Endodermal cell (in vitro differentiated cells): ENCODE data around the gene ZBTB4. TPM values are rescaled to one million over a fixed set of nuclear protein-coding genes. Genes with fewer than 3 reads are reported as not detected.
"Not testable (repeated sequence)": the region's sequence is repeated elsewhere in the genome, so short reads cannot be mapped to it uniquely, and the experiment has no call there.

Source experiments
- DNase-seq: peaks from one replicate; pipeline ENCODE4 v3.0.0-alpha.2; 2017
- H3K27ac ChIP-seq: 2 replicates; pipeline ENCODE4 v1.5.1; 2013; ENCODE audit warnings: mild to moderate bottlenecking, low read depth, low read length, moderate library complexity
- H3K27me3 ChIP-seq: 2 replicates; pipeline ENCODE4 v1.6.1; 2013; ENCODE audit warnings: mild to moderate bottlenecking, low read length, moderate library complexity; ENCODE audit not compliant: insufficient read depth, control insufficient read depth, poor library complexity, severe bottlenecking
- H3K36me3 ChIP-seq: 2 replicates; pipeline ENCODE4 v1.7.0; 2013; ENCODE audit warnings: mild to moderate bottlenecking, low read length, moderate library complexity; ENCODE audit not compliant: control insufficient read depth, insufficient read depth
- H3K4me1 ChIP-seq: one replicate; pipeline ENCODE4 v1.7.0; 2013; ENCODE audit warnings: low read length; ENCODE audit not compliant: control insufficient read depth, insufficient read depth
- H3K4me3 ChIP-seq: 2 replicates; pipeline ENCODE4 v1.5.1; 2013; ENCODE audit warnings: mild to moderate bottlenecking, low read length, moderate library complexity
- H3K9ac ChIP-seq: 2 replicates; pipeline ENCODE4 v1.6.1; 2013; ENCODE audit warnings: mild to moderate bottlenecking, low read length, moderate library complexity; ENCODE audit not compliant: poor library complexity, severe bottlenecking; ENCODE audit errors: extremely low read depth
- H3K9me3 ChIP-seq: 2 replicates; pipeline ENCODE4 v1.6.1; 2013; ENCODE audit warnings: mild to moderate bottlenecking, low read length, moderate library complexity; ENCODE audit not compliant: control insufficient read depth
- H3K27ac Mint-ChIP-seq: 2 replicates; pipeline ENCODE4 v1.8.0; 2020; ENCODE audit warnings: mixed read lengths
- H3K27me3 Mint-ChIP-seq: 2 replicates; pipeline ENCODE4 v1.8.0; 2021; ENCODE audit warnings: mild to moderate bottlenecking, mixed read lengths; ENCODE audit not compliant: insufficient read depth
- H3K36me3 Mint-ChIP-seq: 2 replicates; pipeline ENCODE4 v1.8.0; 2020; ENCODE audit warnings: low read depth, mixed read lengths
- H3K4me1 Mint-ChIP-seq: 2 replicates; pipeline ENCODE4 v1.8.0; 2020; ENCODE audit warnings: mixed read lengths
- H3K4me3 Mint-ChIP-seq: 2 replicates; pipeline ENCODE4 v1.8.0; 2020; ENCODE audit warnings: mild to moderate bottlenecking, moderate library complexity, mixed read lengths
- H3K9me3 Mint-ChIP-seq: 2 replicates; pipeline ENCODE4 v1.8.0; 2020; ENCODE audit warnings: mild to moderate bottlenecking, mixed read lengths
- WGBS, 2 experiments: methylation state at CpG; one replicate each; pipeline versions ENCODE4 v1.1.5 to v1.1.7; 2013; ENCODE audit warnings: missing lambda C conversion rate in 2 of 2, mixed read lengths in 1 of 2; ENCODE audit not compliant: insufficient coverage in 1 of 2, insufficient read length in 1 of 2; 5-methylcytosine and 5-hydroxymethylcytosine counted together
- total RNA-seq, 2 donors: library from RNA; stranded (reverse); fragmentation: NEBNext Ultra II Directional in 1 of 2; extraction: Animal tissue kit (Norgen Biotek cat#: 25700) in 1 of 2; gene quantifications; 2 replicates in 1 of 2; 3 replicates in 1 of 2; pipeline ENCODE4 v1.2.1, GENCODE V29; 2021
- TF ChIP-seq, protein P1 (sequence below): fragments of 200-600 bp; sonication (generic); conservative IDR thresholded peaks from 2 replicates; pipeline ENCODE4 v1.5.0; 2021; ENCODE audit warnings: antibody characterized with exemption, mild to moderate bottlenecking

ZBTB4 gene
- total RNA-seq, 2 donors from 2014 or later: 18.8 to 25.5 TPM

- Histone ChIP-seq H3K9ac (no peak overlapping the region), H3K4me1 (peaks cover 3% of the 10 kb centered on the region), H3K27me3 (no peaks in the 10 kb centered on the region), H3K36me3 (peaks cover 7% of the 10 kb centered on the region), H3K9me3 (no peaks in the 10 kb centered on the region), H3K27ac (no peak overlapping the region), H3K4me3 (no peak overlapping the region)
- H3K27ac Mint-ChIP-seq: no peak overlapping the region
- no peaks in the 10 kb centered on the region for H3K9me3 Mint-ChIP-seq
- peaks cover 5% of the 10 kb centered on the region for H3K4me1 Mint-ChIP-seq
- 95 to 100% methylated on average over 2 of the region's 2 CpGs for WGBS, 2 experiments
- no peak for DNase-seq
- TF ChIP-seq, protein P1, sequence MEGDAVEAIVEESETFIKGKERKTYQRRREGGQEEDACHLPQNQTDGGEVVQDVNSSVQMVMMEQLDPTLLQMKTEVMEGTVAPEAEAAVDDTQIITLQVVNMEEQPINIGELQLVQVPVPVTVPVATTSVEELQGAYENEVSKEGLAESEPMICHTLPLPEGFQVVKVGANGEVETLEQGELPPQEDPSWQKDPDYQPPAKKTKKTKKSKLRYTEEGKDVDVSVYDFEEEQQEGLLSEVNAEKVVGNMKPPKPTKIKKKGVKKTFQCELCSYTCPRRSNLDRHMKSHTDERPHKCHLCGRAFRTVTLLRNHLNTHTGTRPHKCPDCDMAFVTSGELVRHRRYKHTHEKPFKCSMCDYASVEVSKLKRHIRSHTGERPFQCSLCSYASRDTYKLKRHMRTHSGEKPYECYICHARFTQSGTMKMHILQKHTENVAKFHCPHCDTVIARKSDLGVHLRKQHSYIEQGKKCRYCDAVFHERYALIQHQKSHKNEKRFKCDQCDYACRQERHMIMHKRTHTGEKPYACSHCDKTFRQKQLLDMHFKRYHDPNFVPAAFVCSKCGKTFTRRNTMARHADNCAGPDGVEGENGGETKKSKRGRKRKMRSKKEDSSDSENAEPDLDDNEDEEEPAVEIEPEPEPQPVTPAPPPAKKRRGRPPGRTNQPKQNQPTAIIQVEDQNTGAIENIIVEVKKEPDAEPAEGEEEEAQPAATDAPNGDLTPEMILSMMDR: no peak
- H3K4me3 Mint-ChIP-seq: no peak overlapping the region
- H3K36me3 Mint-ChIP-seq: peaks cover 9% of the 10 kb centered on the region
- H3K27me3 Mint-ChIP-seq: no peaks in the 10 kb centered on the region
Measured at GRCh38 chr17:7471729-7472128, 7.7 kb downstream of the ZBTB4 start.

- H3K9ac ChIP-seq, DNase-seq, H3K27me3 Mint-ChIP-seq, H3K4me1 Mint-ChIP-seq, H3K27ac ChIP-seq, H3K27me3 ChIP-seq, H3K4me3 ChIP-seq, H3K4me3 Mint-ChIP-seq, H3K9me3 ChIP-seq, H3K27ac Mint-ChIP-seq, H3K9me3 Mint-ChIP-seq, H3K4me1 ChIP-seq: not testable (repeated sequence)
- WGBS, 2 experiments: 89 to 98% methylated on average over 7 to 8 of the region's 8 CpGs
- H3K36me3 Mint-ChIP-seq: peaks cover 11% of the 10 kb centered on the region
- H3K36me3 ChIP-seq: peaks cover 11% of the 10 kb centered on the region
Measured at GRCh38 chr17:7470457-7470973, 8.9 kb downstream of the ZBTB4 start.

DNA sequence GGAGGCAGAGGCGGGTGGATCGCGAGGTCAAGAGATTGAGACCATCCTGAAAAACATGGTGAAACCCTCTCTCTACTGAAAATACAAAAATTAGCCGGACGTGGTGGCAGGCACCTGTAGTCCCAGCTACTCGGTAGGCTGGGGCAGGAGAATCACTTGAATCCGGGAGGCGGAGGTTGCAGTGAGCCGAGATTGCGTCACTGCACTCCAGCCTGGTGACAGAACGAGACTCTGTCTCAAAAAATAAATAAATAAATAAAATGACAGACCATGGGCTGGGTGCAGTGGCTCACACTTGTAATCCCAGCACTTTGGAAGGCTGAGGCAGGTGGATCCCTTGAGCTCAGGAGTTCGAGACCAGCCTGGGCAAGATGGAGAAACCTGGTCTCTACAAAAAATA is 9.6 kb downstream of the ZBTB4 start:
- H3K9me3 ChIP-seq, H3K9me3 Mint-ChIP-seq, H3K4me1 Mint-ChIP-seq, H3K27ac ChIP-seq, H3K4me1 ChIP-seq, H3K27me3 ChIP-seq, H3K9ac ChIP-seq, H3K4me3 Mint-ChIP-seq, H3K27me3 Mint-ChIP-seq, H3K27ac Mint-ChIP-seq, DNase-seq, H3K4me3 ChIP-seq: not testable (repeated sequence)
- H3K36me3 ChIP-seq: peaks cover 11% of the 10 kb centered on the region
- 88 to 95% methylated on average over 11 to 12 of the region's 12 CpGs for WGBS, 2 experiments
- peaks cover 13% of the 10 kb centered on the region for H3K36me3 Mint-ChIP-seq

- Mint-ChIP-seq H3K27ac (peak overlapping the region; percentile 30), H3K36me3 (peaks cover 17% of the 10 kb centered on the region), H3K9me3 (no peaks in the 10 kb centered on the region), H3K27me3 (no peaks in the 10 kb centered on the region), H3K4me1 (no peaks in the 10 kb centered on the region), H3K4me3 (no peak overlapping the region)
- Histone ChIP-seq H3K9me3 (no peaks in the 10 kb centered on the region), H3K27ac (no peak overlapping the region), H3K27me3 (no peaks in the 10 kb centered on the region), H3K4me1 (no peaks in the 10 kb centered on the region), H3K9ac (no peak overlapping the region), H3K4me3 (no peak overlapping the region), H3K36me3 (peaks cover 11% of the 10 kb centered on the region)
- TF ChIP-seq, protein P1: no peak
- WGBS, 2 experiments: 87 to 91% methylated on average over 11 to 12 of the region's 12 CpGs
- no peak for DNase-seq
Measured at GRCh38 chr17:7468804-7469389, 10.5 kb downstream of the ZBTB4 start.
